ENCODE data around the gene NINJ1. TPM values are rescaled to one million over a fixed set of nuclear protein-coding genes. Genes with fewer than 3 reads are reported as not detected.

Gene NINJ1
- total RNA-seq, 4 donors from 2014 or later = 28.5 to 58.5 (median 45.7) TPM

DNA sequence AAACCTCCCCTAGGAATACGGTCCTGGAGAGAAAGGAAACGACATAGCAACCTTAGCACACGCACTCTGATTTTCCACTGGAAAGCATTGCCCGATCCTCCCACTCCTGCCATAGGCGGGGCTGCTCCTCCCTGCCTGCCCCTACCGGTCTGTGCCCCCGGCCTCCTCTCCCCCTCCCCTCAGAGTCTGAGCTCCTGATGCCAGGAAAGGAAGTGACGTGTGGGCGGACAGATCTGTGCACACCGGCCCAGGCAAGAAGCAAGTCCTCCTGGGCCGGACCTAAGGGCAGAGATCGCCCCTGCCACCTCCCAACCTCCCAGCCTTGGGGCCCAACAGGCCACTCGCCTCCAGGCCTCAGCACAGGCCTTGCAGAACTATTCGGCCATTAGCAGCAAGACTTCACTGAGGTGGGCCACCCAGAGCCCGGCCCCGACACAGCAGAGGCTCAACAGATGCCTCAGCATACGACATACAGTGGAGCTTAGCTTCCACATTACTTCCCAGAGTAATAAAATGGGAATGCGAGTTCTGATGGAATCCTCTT lies 7.2 kb downstream of the NINJ1 start:
- H3K9me3 ChIP-seq = no peaks in the 10 kb centered on the region
- in situ Hi-C loops (cut with MboI; ENCODE audit: low sequenced_read_pairs in 4 of 4) (no loop called here), intact Hi-C loops (cut with DNase I; ENCODE audit: low total_unique reads) (no loop called here)
- DNase-seq = peak in 1 of 2 donors; percentile 15
- TF ChIP-seq, protein P1, sequence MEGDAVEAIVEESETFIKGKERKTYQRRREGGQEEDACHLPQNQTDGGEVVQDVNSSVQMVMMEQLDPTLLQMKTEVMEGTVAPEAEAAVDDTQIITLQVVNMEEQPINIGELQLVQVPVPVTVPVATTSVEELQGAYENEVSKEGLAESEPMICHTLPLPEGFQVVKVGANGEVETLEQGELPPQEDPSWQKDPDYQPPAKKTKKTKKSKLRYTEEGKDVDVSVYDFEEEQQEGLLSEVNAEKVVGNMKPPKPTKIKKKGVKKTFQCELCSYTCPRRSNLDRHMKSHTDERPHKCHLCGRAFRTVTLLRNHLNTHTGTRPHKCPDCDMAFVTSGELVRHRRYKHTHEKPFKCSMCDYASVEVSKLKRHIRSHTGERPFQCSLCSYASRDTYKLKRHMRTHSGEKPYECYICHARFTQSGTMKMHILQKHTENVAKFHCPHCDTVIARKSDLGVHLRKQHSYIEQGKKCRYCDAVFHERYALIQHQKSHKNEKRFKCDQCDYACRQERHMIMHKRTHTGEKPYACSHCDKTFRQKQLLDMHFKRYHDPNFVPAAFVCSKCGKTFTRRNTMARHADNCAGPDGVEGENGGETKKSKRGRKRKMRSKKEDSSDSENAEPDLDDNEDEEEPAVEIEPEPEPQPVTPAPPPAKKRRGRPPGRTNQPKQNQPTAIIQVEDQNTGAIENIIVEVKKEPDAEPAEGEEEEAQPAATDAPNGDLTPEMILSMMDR (IDR thresholded peaks at IDR 0.05 in 4 of 5, conservative IDR thresholded peaks at IDR 0.05 in 1 of 5) = no peak
- TF ChIP-seq POLR2A (IDR thresholded peaks at IDR 0.05) = no peak
- H3K4me1 ChIP-seq = peaks cover 52 to 56% of the 10 kb centered on the region in 2 donors
- H3K36me3 ChIP-seq = peaks cover 0 to 17% of the 10 kb centered on the region in 2 donors
- H3K27me3 ChIP-seq = no peaks in the 10 kb centered on the region
- H3K4me3 ChIP-seq = peak overlapping the region in 1 of 4 donors; percentile 8
- ATAC-seq = no peak
- peak overlapping the region; percentile 34 to 98 (median 84) for H3K27ac ChIP-seq

DNA sequence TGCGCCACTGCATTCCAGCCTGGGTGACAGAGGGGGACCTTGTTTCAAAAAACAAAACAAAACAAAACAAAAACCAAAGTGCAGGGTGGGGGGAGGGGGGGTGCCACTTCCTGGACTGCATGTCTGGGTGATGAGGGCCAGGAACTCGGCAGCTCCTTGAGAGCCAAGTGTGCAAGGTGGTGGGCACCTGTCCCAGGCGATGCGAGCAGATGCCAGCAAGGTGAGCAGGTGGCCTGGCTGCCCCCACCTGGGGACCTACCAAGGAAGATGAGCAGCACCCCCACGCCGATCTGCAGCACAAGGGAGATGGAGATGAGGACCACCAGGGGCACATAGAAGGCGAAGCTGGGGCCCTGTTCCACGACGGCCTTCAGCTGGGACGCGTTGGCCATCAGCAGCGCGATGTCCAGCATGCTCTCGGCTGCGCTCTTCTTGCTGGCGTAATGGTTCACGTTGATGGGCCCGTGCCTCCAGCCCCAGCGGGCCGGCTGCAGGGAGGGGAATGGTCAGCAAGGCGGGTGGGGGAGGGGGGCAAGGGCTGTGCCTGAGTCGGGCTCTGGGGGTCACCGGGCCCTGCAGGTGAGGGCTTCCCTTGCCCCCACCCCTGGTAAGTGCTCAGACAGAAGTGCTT lies 7.8 kb downstream of the NINJ1 start:
- intact Hi-C loops (cut with DNase I; ENCODE audit: low total_unique reads) (no loop called here), in situ Hi-C loops (cut with MboI; ENCODE audit: low sequenced_read_pairs in 4 of 4) (no loop called here)
- no peak for TF ChIP-seq POLR2A (IDR thresholded peaks at IDR 0.05)
- TF ChIP-seq, protein P1 (IDR thresholded peaks at IDR 0.05 in 4 of 5, conservative IDR thresholded peaks at IDR 0.05 in 1 of 5) = no peak
- peak overlapping the region in 3 of 4 donors; percentile 34 to 98 (median 95) for H3K27ac ChIP-seq
- peak overlapping the region in 1 of 4 donors; percentile 8 for H3K4me3 ChIP-seq
- peaks cover 45 to 50% of the 10 kb centered on the region in 2 donors for H3K4me1 ChIP-seq
- peak in 1 of 2 donors; percentile 14 for DNase-seq
- H3K36me3 ChIP-seq = peaks cover 0 to 17% of the 10 kb centered on the region in 2 donors
- H3K27me3 ChIP-seq = no peaks in the 10 kb centered on the region
- H3K9me3 ChIP-seq = no peaks in the 10 kb centered on the region
- ATAC-seq = no peak

DNA sequence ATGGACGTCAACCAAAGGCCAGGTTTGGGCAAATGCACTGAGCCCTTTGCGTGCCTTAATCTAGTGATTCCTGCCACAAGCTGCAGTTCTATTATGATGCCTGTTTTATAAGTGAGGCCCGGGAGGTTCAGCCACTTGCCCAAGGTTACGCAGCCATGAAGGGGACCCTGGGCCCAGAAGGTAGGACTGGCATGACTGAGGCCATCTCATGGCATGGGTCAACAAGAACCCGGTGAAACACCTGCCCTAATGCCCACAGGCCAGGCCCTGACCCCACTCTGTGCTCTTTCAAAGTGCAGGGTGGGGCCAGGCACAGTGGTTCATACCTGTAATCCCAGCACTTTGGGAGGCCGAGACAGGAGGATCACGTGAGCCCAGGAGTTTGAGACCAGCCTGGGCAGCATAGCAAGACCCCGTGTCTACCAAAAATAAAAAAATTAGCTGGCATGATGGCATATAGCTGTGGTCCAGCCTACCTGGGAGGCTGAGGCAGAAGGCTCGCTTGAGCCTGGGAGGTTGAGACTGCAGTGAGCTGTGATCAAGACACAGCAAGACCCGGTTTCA lies 8.6 kb downstream of the NINJ1 start:
- in situ Hi-C loops (cut with MboI; ENCODE audit: low sequenced_read_pairs in 4 of 4) = no loop called here

DNA sequence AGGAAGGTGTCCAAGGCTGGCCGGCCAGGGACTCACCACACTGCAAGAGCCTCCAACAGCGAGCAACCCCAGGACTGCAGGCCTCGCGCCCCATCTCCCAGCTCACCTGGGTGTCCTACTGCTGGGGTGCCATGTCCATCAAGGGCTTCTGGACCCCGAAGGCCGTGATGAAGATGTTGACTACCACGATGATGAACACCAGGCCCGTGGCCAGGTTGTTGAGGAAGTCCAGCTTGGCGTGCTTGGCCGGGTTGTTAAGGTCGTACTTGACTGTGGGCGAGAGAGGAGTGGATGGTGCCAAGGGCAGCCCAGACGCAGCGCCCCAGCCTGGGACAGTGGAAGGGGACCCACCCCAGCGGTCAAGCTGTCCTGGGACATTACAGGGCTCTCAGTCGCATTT lies 9.3 kb downstream of the NINJ1 start:
- H3K36me3 ChIP-seq = peaks cover 0 to 17% of the 10 kb centered on the region in 2 donors
- no peaks in the 10 kb centered on the region for H3K9me3 ChIP-seq
- peaks cover 39 to 42% of the 10 kb centered on the region in 2 donors for H3K4me1 ChIP-seq
- no peak overlapping the region for H3K27ac ChIP-seq
- TF ChIP-seq POLR2A (IDR thresholded peaks at IDR 0.05) = no peak
- no peaks in the 10 kb centered on the region for H3K27me3 ChIP-seq
- in situ Hi-C loops (cut with MboI; ENCODE audit: low sequenced_read_pairs in 4 of 4) (loop anchor here in 1 of 4 donors (25.0 kb wide), 1 partner anchor 338 kb away; the partner anchor contains the start of genes FAM120A and FAM120AOS), intact Hi-C loops (cut with DNase I; ENCODE audit: low total_unique reads) (no loop called here)
- H3K4me3 ChIP-seq = no peak overlapping the region
- DNase-seq = peak in 1 of 2 donors; percentile 11
- no peak for ATAC-seq

More for the DNA sequence above, 8.6 kb downstream of the NINJ1 start:
- H3K4me3 ChIP-seq = no peak overlapping the region
- H3K4me1 ChIP-seq = peaks cover 38 to 45% of the 10 kb centered on the region in 2 donors
- H3K27me3 ChIP-seq = no peaks in the 10 kb centered on the region
- ATAC-seq = no peak
- intact Hi-C loops (cut with DNase I; ENCODE audit: low total_unique reads) = no loop called here
- peak in 1 of 2 donors; percentile 5 for DNase-seq
- no peaks in the 10 kb centered on the region for H3K9me3 ChIP-seq
- H3K36me3 ChIP-seq = peaks cover 0 to 17% of the 10 kb centered on the region in 2 donors
- no peak overlapping the region for H3K27ac ChIP-seq
- TF ChIP-seq, protein P1 (IDR thresholded peaks at IDR 0.05 in 4 of 5, conservative IDR thresholded peaks at IDR 0.05 in 1 of 5) = no peak
- TF ChIP-seq POLR2A (IDR thresholded peaks at IDR 0.05) = no peak
